K562 (cell line): ENCODE measurements around the gene ZCCHC17. TPM values are rescaled to one million over a fixed set of nuclear protein-coding genes. Genes with fewer than 3 reads are reported as not detected.
A peak's percentile ranks its signal among the peaks of the same experiment; 100 is the strongest.

Experiments used
- ATAC-seq: fragments of 200-7000 bp; cut with Tn5 transposase; 3 replicates; pipeline ENCODE4 v1.9.1; 2020; ENCODE audit warnings: moderate library complexity
- BruUV-seq: library from RNA; stranded (reverse); fragments of 400-500 nt; replicated peaks from 2 replicates; lab custom pipeline; 2021; lab: Mats Ljungman, UMichigan
- CTCF ChIA-PET: fragments of 300-600 bp; formaldehyde crosslinking; extraction: SDS; loops from one replicate; lab custom pipeline; 2021; ENCODE audit warnings: low intra/inter-chr PET ratio; lab: Yijun Ruan, JAX
- POLR2A ChIA-PET: fragments of 300-600, 350-650 bp; sonication (Branson Sonifier 250); formaldehyde crosslinking; extraction: SDS; loops from one replicate; lab custom pipeline; 2021; ENCODE audit warnings: antibody characterized with exemption, inconsistent platforms; lab: Yijun Ruan, JAX
- DNase-seq, 4 experiments: peaks; one replicate each; pipeline versions ENCODE4 v3.0.0 to v3.0.0-alpha.2; 2011 to 2018; ENCODE audit warnings: low spot score in 3 of 4, mixed read lengths in 3 of 4; ENCODE audit errors: extremely low read depth in 1 of 4
- FAIRE-seq: peaks from 2 replicates; lab custom pipeline; 2011; peaks lifted over from hg19 to GRCh38; lab: Jason Lieb, UNC
- H2AFZ ChIP-seq: 2 replicates; pipeline ENCODE4 v1.6.0; 2011; ENCODE audit warnings: low read depth, low read length, control low read depth, inconsistent platforms
- H3K27ac ChIP-seq: fragments of 200-600 bp; 3 replicates; pipeline ENCODE4 v1.8.0; 2011; ENCODE audit warnings: low read depth, mild to moderate bottlenecking, control low read depth, inconsistent platforms, low read length, moderate library complexity, mixed read lengths; ENCODE audit errors: extremely low read depth
- H3K27me3 ChIP-seq, 2 experiments: fragments of 300-600 bp in 1 of 2; 2 replicates in 1 of 2; 3 replicates in 1 of 2; pipeline versions ENCODE4 v1.6.0 to v1.8.0; 2011; ENCODE audit warnings: inconsistent platforms in 2 of 2, low read length in 2 of 2, mild to moderate bottlenecking in 1 of 2, mixed read lengths in 1 of 2, moderate library complexity in 1 of 2; ENCODE audit not compliant: control insufficient read depth in 2 of 2, insufficient read depth in 2 of 2
- H3K36me3 ChIP-seq: fragments of 300-600 bp; 3 replicates; pipeline ENCODE4 v1.8.0; 2011; ENCODE audit warnings: mild to moderate bottlenecking, low read length, inconsistent platforms; ENCODE audit not compliant: control insufficient read depth, insufficient read depth
- H3K4me1 ChIP-seq, 2 experiments: fragments of 200-600 bp in 1 of 2; replicated peaks in 1 of 2; 2 replicates in 1 of 2; 3 replicates in 1 of 2; pipeline versions ENCODE4 v1.5.1 to v1.8.0; 2011; ENCODE audit warnings: inconsistent platforms in 2 of 2, low read length in 2 of 2, mild to moderate bottlenecking in 1 of 2, mixed read lengths in 1 of 2, moderate library complexity in 1 of 2; ENCODE audit not compliant: control insufficient read depth in 2 of 2, insufficient read depth in 2 of 2
- H3K4me2 ChIP-seq: 2 replicates; pipeline ENCODE4 v1.6.1; 2011; ENCODE audit warnings: low read length, control low read depth, inconsistent platforms, mixed read lengths; ENCODE audit not compliant: insufficient read depth
- H3K4me3 ChIP-seq: fragments of 200-600 bp; sonication (generic), shearing (Covaris generic); 2 replicates; pipeline ENCODE4 v1.5.1; 2016; ENCODE audit warnings: control low read depth, inconsistent platforms
- H3K79me2 ChIP-seq: fragments of 200-600 bp; 3 replicates; pipeline ENCODE4 v1.8.0; 2011; ENCODE audit warnings: low read length, inconsistent platforms; ENCODE audit not compliant: control insufficient read depth, insufficient read depth
- H3K9ac ChIP-seq, 2 experiments: 2 replicates each; pipeline versions ENCODE4 v1.6.0 to v1.6.1; 2011; ENCODE audit warnings: low read depth in 2 of 2, low read length in 2 of 2, control low read depth in 1 of 2, inconsistent platforms in 1 of 2, mild to moderate bottlenecking in 1 of 2, mixed read lengths in 1 of 2; ENCODE audit not compliant: insufficient read depth in 1 of 2
- H3K9me1 ChIP-seq: one replicate; pipeline ENCODE4 v1.6.0; 2011; ENCODE audit warnings: inconsistent platforms, mild to moderate bottlenecking, low read length, moderate library complexity; ENCODE audit not compliant: control insufficient read depth, insufficient read depth
- H3K9me3 ChIP-seq: replicated peaks from 2 replicates; pipeline ENCODE4 v1.5.1; 2011; ENCODE audit warnings: low read depth, low read length, inconsistent platforms; ENCODE audit not compliant: control insufficient read depth, insufficient read depth
- H4K20me1 ChIP-seq: replicated peaks from 2 replicates; pipeline ENCODE4 v1.6.1; 2011; ENCODE audit warnings: low read length, inconsistent platforms, mixed read lengths; ENCODE audit not compliant: control insufficient read depth, insufficient read depth
- CHD2 ChIP-seq: IDR thresholded peaks from 2 replicates; pipeline ENCODE4 v1.6.1; 2011; ENCODE audit warnings: low read depth, low read length
- CREB1 ChIP-seq, 2 experiments: sonication (generic) in 1 of 2; formaldehyde crosslinking in 1 of 2; IDR thresholded peaks; 2 replicates each; pipeline versions ENCODE4 v1.6.1 to v1.8.0; 2012 to 2022; ENCODE audit warnings: inconsistent platforms in 1 of 2, mild to moderate bottlenecking in 1 of 2, missing genetic modification reagents in 1 of 2, moderate library complexity in 1 of 2
- DEAF1 ChIP-seq: fragments of 450-650 bp; formaldehyde crosslinking; IDR thresholded peaks from 2 replicates; pipeline ENCODE4 v1.4.0; 2020; ENCODE audit warnings: mild to moderate bottlenecking, moderate library complexity
- E2F6 ChIP-seq, 2 experiments: IDR thresholded peaks; 2 replicates each; pipeline ENCODE4 v1.6.1; 2011; ENCODE audit warnings: borderline replicate concordance in 1 of 2, control low read depth in 1 of 2, low read depth in 1 of 2, low read length in 1 of 2, mild to moderate bottlenecking in 1 of 2, mixed read lengths in 1 of 2, moderate library complexity in 1 of 2; ENCODE audit not compliant: insufficient read depth in 1 of 2, insufficient read length in 1 of 2, poor library complexity in 1 of 2, severe bottlenecking in 1 of 2; ENCODE audit errors: extremely low read depth in 1 of 2
- ELF1 ChIP-seq: fragments of 200-800 bp; sonication (Bioruptor generic); IDR thresholded peaks from 2 replicates; pipeline ENCODE4 v1.6.1; 2016; ENCODE audit warnings: missing genetic modification characterization, missing compliant biosample characterization
- ETV5 ChIP-seq: sonication (generic); formaldehyde crosslinking; IDR thresholded peaks from 2 replicates; pipeline ENCODE4 v1.4.0; 2020; ENCODE audit warnings: low read depth, mild to moderate bottlenecking, missing genetic modification reagents
- KDM5B ChIP-seq: fragments of 200-600 bp; sonication (generic); IDR thresholded peaks from 2 replicates; pipeline ENCODE4 v1.6.1; 2012; ENCODE audit warnings: low read depth, mild to moderate bottlenecking, moderate library complexity, low read length, control low read depth, inconsistent platforms; ENCODE audit not compliant: insufficient replicate concordance
- NONO ChIP-seq, 2 experiments: fragments of 200-400 bp in 1 of 2; fragments of 450-650 bp in 1 of 2; formaldehyde crosslinking in 1 of 2; IDR thresholded peaks; 2 replicates each; pipeline ENCODE4 v1.6.1; 2017; ENCODE audit warnings: low read depth in 2 of 2, mild to moderate bottlenecking in 2 of 2, moderate library complexity in 2 of 2, low read length in 1 of 2
- PHF8 ChIP-seq: fragments of 200-600 bp; sonication (generic); IDR thresholded peaks from 2 replicates; pipeline ENCODE4 v1.6.1; 2012; ENCODE audit warnings: mixed run types, mild to moderate bottlenecking, inconsistent platforms, low read length, moderate library complexity, borderline replicate concordance
- SMC3 ChIP-seq: conservative IDR thresholded peaks from 2 replicates; pipeline ENCODE4 v1.6.1; 2011; ENCODE audit warnings: low read depth, low read length, improper control_type of control experiment; ENCODE audit not compliant: insufficient read depth
- STAG1 ChIP-seq: sonication (generic); formaldehyde crosslinking; IDR thresholded peaks from 2 replicates; pipeline ENCODE4 v1.5.0; 2020; ENCODE audit warnings: missing genetic modification reagents, borderline replicate concordance
- TGIF2 ChIP-seq: sonication (generic); formaldehyde crosslinking; IDR thresholded peaks from 2 replicates; pipeline ENCODE4 v1.8.1; 2022; ENCODE audit warnings: mild to moderate bottlenecking, missing genetic modification reagents, moderate library complexity
- VEZF1 ChIP-seq: fragments of 200-800 bp; sonication (Bioruptor generic); IDR thresholded peaks from 2 replicates; pipeline ENCODE4 v1.6.1; 2017; ENCODE audit warnings: missing genetic modification characterization, missing compliant biosample characterization
- ZBTB7A ChIP-seq: IDR thresholded peaks from 2 replicates; pipeline ENCODE4 v1.6.1; 2011; ENCODE audit warnings: low read depth, mild to moderate bottlenecking, low read length, moderate library complexity, borderline replicate concordance; ENCODE audit not compliant: control insufficient read depth
- ZNF668 ChIP-seq: fragments of 250-450 bp; sonication (Bioruptor Pico); IDR thresholded peaks from 2 replicates; pipeline ENCODE4 v1.8.0; 2022; ENCODE audit warnings: mild to moderate bottlenecking, inconsistent platforms
- WGBS: fragments of 100-300 bp; shearing (Covaris generic); methylation state at CpG from one replicate; pipeline ENCODE4 v1.1.6; 2016; ENCODE audit warnings: low coverage, mixed read lengths; ENCODE audit not compliant: insufficient coverage; ENCODE audit errors: missing lambda C conversion rate; 5-methylcytosine and 5-hydroxymethylcytosine counted together
- in situ Hi-C: fragments of 300-500 bp; cut with MboI; formaldehyde crosslinking; loops from 4 replicates; pipeline ENCODE4 v1.15.0; 2018; ENCODE audit warnings: inconsistent platforms, mixed read lengths
- intact Hi-C: fragments of 100-400 bp; cut with micrococcal nuclease; formaldehyde crosslinking; loops from 2 replicates; pipeline ENCODE4 v1.14.2; 2022
- polyA plus RNA-seq, 8 experiments: library from polyadenylated mRNA; depleted of rRNA in 4 of 8; stranded (reverse) in 5 of 8; unstranded in 3 of 8; fragments of >200 nt; fragmentation: Nextera tagmentation in 2 of 8; fragmentation: Illumina TruSeq in 1 of 8; extraction: Ambion mirVana in 2 of 8; extraction: Trizol in 1 of 8; gene quantifications; 2 replicates each; pipeline versions ENCODE4 v1.2.1 to v1.2.3, GENCODE V29; 2011 to 2014; ENCODE audit warnings: inconsistent platforms in 1 of 8, missing spikeins in 1 of 8
- total RNA-seq, 7 experiments: library from RNA; depleted of rRNA in 6 of 7; stranded (reverse); fragments of >200 nt in 6 of 7; fragmentation: Illumina TruSeq in 2 of 7; extraction: Trizol in 2 of 7; gene quantifications; 2 replicates each; pipeline versions ENCODE4 v1.2.1 to v1.2.3, GENCODE V29; 2011 to 2021; ENCODE audit warnings: low replicate concordance in 1 of 7

ZCCHC17 gene
- total and polyA plus RNA-seq, 9 of the 15 experiments (the other 6 are each of a cell fraction or from before 2014, with no cell fraction given): 46.9 to 150 (median 74.7) TPM

GRCh38 chr1:31412732-31413404 is 116.0 kb downstream of the ZCCHC17 start, which contains the start of gene SERINC2:
Gene SERINC2, plus strand, starts transcription at chr1:31413213. Its CDS starts 53 bp downstream, at chr1:31413266.
- ChIA-PET CTCF (interaction anchor here (0.5 kb wide), 1 partner anchor 695 kb away, joined by 3 read pairs; no protein-coding TSS in a partner anchor), POLR2A (interaction anchor here (1.2 kb wide), 1 partner anchor 230 kb away, joined by 3 read pairs; no protein-coding TSS in a partner anchor)
- Histone ChIP-seq H3K9me1 (no peaks in the 10 kb centered on the region), H2AFZ (peak within 1 kb of the TSS; percentile 75), H3K27ac (no peak within 1 kb of the TSS), H3K4me3 (peak within 1 kb of the TSS; percentile 54), H3K9me3 (no peaks in the 10 kb centered on the region), H3K36me3 (no peaks in the 10 kb centered on the region), H3K79me2 (no peaks in the 10 kb centered on the region), H3K27me3 (peaks cover 23 to 37% of the 10 kb centered on the region in 2 experiments; a peak in 4 of 5 replicates), H4K20me1 (0 out of 2 replicates have a peak, but pooled peaks cover 5% of the 10 kb centered on the region), H3K9ac (peak within 1 kb of the TSS; percentile 58 to 90; a peak in 3 of 4 replicates), H3K4me2 (peak within 1 kb of the TSS; percentile 70), H3K4me1 (peaks cover 21 to 30% of the 10 kb centered on the region in 2 experiments; a peak in 4 of 5 replicates)
- intact Hi-C loops (no loop called here), in situ Hi-C loops (no loop called here)
- FAIRE-seq: no peak
- DNase-seq: peak; percentile 40 to 95 (median 90)
- WGBS: 23% methylated on average over 43 of the region's 63 CpGs
- BruUV-seq: no TSS peak
- peak; percentile 78 for ATAC-seq
- peak in 1 of 2 experiments; percentile 48; a peak in 1 of 4 replicates for TF ChIP-seq NONO (IDR thresholded peaks at IDR 0.05; ENCODE audit: low read depth in 2 of 2, low read length in 1 of 2)
- TF ChIP-seq STAG1 (CRISPR knock-in tag): peak; percentile 32; the same call in 1 of the 2 replicates
- peak in 1 of 2 experiments; percentile 64 for TF ChIP-seq E2F6 (IDR thresholded peaks at IDR 0.05; ENCODE audit: borderline replicate concordance in 1 of 2, extremely low read depth in 1 of 2, insufficient read depth in 1 of 2, insufficient read length in 1 of 2, low read depth in 1 of 2, low read length in 1 of 2, poor library complexity in 1 of 2, severe bottlenecking in 1 of 2)
- no peak for TF ChIP-seq CREB1 (IDR thresholded peaks at IDR 0.05)
- TF ChIP-seq CREB1 (CRISPR knock-in tag; IDR thresholded peaks at IDR 0.05): 0 out of 2 replicates have a peak, but pooled peaks have one; percentile 27
- peak; percentile 51 for TF ChIP-seq KDM5B
- no peak for TF ChIP-seq SMC3
- peak; percentile 14; the same call in 1 of the 2 replicates for TF ChIP-seq ZBTB7A
- TF ChIP-seq PHF8: peak; percentile 62; the same call in 1 of the 2 replicates
- no peak for TF ChIP-seq ZNF668 (CRISPR knock-in tag)
- 0 out of 2 replicates have a peak, but pooled peaks have one; percentile 33 for TF ChIP-seq TGIF2
- no peak for TF ChIP-seq ELF1 (tag)
- 0 out of 2 replicates have a peak, but pooled peaks have one; percentile 8 for TF ChIP-seq ETV5 (CRISPR knock-in tag)
- peak; percentile 73 for TF ChIP-seq DEAF1 (CRISPR knock-in tag)
- peak; percentile 29; the same call in 1 of the 2 replicates for TF ChIP-seq VEZF1 (CRISPR knock-in tag)
- no peak for TF ChIP-seq CHD2
